ENCODE measurements around the gene MBP.

MBP gene

DNA sequence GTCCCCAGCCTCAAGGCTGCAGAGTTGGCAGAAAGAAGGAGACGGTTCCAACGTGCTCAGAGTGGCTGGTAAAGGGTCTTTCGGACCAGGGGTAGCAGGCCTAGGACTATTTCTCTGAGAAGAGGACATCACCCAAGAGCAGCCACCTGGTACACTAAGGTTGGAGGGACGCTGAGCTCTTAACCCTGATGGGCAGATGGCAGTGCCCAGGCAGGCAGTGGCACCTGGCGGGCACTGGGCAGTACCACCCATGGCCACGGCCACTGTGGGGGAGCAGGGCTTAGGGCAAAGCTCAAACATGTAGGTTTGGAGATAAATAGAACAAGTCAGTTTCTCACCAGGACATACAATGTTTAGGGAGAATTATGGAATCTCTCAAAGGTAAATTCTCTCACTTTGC lies 53.5 kb downstream of the MBP start:
- no peak for DNase-seq

DNA sequence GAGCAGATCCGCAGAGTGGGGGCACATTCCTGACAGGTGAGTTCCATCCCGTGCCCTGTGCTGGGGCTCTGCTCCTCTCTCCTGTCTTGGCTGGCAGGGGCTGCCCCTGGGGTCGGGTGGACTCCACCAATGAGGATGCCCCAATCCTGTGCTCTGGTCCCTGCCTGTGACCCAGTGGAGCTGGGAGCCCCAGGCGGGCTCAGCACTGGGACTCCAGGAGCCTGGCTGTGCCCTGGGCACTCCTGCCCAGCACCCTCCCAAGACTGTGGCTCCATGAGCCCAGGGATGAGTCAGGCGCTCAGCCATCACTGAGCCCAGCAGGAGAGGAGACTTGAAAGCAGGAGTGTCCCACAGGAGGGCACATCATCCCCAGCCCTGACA lies 53.9 kb downstream of the MBP start:
- no peak for DNase-seq

DNA sequence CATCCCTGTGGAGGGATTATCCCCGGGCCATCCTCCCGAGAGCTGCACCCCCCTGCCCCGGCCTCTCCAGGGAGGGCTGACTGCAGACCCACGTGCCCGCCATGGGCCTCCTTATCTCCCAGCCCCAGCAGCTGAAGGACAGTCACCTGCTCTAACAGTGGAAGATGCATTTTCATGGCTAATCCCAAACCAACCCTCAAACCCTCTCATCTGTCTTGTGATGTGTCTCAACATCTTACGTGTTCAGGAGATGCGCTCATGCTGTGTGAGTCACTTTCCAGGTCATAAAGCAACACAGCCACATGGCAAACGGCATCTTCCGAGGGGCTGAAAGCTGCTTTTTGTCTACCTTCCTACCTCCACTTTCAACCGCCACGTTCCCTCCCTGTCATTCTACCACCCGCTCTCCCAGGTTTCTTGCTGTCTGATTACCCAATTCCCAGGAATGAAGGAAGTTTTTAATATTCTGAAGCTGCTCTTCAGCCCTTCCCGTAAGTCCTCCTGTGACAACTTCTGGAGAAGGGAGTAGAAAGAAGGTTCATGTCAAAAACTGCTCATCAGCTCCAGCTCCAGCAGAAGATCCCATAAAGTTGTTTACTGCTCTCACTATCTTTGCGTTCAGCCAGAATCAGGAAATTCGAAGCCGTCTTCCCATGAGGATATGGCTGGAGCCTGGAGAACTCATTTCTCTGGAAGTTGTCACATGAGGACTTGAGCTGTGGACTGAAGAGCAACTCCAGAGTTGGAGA lies 54.5 kb downstream of the MBP start:
- no peak for DNase-seq

- no peak for DNase-seq
Observed at GRCh38 chr18:77077401-77077800, 55.2 kb downstream of the MBP start.

- DNase-seq = no peak
Observed at GRCh38 chr18:77076111-77076510, 56.5 kb downstream of the MBP start.

DNA sequence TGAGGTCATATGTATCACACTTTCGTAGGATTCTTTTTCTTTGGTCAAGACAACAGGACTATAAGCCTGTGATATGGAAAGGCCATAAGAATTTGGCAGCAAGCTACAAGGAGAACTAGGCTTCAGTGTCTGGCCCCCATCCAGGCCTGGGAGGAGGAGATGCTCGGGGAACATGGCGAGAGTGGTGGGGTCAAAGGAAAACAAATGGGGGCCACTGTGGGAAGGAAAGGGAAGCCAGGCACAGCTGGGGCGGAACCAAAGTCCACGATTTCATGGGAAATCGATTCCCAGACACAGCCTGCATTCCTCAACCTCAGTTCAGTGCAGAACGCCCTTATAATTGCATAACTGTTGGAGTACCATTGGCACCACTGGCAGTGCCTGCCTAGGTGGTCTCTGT lies 58.2 kb downstream of the MBP start:
- no peak for DNase-seq

DNA sequence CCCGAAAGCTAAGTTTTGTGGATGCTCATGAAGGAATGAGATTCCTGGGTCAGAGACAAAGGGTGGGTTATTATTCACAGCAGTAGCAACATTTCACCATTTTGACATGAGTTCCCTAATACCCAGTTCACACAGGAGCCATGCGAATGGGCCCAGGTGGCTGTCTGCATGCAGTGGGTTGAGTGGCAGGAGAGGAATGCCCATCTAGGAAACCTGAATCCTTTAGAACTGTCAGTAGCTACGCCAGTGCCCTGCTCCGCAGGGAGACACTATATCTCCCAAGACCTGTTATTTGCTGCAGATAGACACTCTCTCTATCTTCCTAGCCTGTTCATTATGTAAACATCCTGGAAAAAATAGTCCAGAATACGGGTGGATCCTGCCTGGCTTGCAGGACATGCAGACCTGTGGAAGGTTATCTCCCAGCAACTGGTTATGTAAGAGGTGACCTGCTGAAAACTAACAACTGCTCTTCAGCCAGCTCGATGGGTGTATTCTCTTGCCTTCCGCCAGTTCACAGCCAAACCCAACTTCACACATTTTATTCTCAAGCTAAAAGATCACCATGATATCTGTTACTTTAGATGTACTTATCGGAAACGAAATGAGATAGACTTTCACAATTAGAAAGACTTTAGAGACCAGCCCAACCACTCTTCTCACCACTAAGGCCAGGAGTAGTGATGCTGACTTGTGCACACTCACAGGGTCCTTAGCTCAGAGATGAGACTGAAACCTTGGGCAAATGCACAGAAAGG lies 59.1 kb downstream of the MBP start:
- DNase-seq = no peak

GRCh38 chr18:77072566-77072965 lies 60.0 kb downstream of the MBP start:
- no peak for DNase-seq

DNA sequence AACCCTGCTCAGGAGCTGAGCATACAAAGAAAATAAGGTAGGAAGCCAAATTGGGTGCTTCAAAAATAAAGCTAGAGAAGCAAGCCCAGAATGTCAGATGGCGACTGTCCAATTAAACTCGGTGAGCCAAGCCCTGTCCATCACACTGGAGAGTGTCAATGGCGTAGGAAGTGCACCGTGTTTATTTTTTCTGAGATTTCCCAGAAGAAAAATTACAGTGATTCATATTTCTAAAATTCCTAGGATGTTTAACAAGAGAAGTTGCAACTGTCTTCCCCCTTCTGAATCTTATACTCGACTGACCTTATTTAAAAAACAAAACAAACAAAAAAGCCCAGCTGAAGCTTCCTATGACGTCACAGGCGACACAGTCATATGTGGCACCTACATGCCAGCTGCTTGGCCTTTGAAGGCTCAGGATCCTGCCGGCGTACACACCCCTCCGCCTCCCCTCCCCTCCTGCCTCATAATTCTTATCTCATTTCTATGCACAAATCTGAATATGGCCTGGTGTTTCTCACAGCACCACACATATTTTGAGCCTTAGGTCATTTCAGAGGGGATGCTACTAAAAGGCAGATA lies 60.8 kb downstream of the MBP start:
- DNase-seq = peak; percentile 78

DNA sequence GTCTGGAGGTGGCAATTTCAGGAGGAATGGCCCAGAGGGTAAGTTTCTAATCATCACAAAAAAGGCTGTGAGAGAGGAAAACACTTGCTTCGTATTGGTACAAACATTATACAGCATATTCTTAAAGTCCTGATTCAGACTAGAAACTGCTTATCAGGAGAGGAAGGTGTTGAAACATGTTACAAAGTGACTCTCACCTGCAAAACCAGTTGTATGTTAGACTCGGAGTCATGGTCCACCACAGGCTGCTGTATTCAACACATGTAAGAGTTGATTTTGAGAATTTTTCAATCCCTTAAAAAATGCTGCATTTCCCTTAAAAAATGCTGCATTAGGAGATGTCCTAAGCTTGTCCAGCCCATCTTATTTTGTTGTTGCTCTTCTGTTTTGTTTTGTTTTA lies 61.5 kb downstream of the MBP start:
- DNase-seq = no peak

DNA sequence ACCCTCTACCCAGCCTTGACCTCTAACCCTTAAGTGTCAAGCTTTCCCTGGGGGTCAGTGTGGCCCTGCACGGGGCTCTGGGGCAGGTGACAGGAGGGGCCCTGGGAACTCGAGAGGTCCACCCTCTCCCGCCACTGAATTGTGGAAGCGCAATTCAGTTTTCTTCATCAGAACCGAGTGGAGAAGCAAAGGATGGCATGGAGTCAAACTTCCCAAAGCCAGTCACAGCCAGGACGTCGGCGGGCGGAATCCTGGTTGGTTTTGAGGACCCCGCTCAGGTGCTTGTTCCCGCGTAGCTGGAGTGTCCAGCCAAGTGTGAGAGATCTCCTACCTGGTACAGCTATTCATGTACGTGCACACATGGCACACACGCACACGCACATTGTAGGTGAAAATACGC lies 62.0 kb downstream of the MBP start:
- no peak for DNase-seq

- no peak for DNase-seq
Observed at GRCh38 chr18:77069931-77070330, 62.7 kb downstream of the MBP start.

- no peak for DNase-seq
Observed at GRCh38 chr18:77069482-77069881, 63.1 kb downstream of the MBP start.

DNA sequence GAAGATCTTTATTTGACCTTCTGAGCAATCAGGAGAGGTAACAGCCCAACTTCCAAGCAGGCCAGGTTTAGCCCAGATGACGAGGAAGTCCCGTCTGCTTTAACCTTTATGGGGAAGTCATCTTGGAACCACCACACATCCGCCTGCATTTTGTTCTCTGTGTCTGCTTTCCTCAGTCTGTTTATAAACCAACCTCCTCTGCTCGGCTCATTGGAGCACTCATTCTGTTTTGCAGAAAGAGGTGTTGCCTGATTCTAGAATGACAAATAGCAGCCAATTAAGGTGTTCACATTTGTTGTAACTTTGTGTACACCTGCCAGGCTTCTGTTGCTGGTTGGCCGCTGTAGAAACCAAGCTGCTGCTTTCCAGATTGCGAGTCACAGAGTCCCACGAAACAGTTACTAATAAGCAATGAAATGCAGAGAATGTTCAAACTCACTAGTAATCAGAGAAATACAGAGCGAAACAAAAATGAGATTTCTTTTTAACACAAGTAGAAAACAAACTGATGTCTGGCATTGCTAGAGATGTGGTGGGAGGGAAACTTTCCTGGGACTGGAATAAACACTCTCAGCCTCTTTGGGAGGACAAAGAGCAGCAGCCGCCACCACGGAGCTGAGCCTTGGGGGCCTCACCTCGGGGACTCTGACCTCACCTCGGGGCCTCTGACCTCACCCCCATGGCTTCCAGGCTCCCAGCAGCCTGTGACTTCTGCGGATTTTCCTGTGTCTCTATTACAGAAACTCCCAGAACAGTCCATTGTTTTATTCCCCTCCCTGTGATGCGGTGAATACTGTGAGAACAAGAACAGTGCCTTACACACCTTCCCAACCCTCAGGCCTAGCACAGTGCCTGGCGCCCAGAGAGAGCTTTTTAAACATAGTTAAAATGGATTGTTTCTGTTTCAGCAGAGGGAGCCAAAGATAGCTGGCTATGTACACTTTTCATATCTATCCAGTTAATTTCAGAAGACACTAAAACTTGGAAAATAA lies 64.0 kb downstream of the MBP start:
- DNase-seq = peak; percentile 46

- peak; percentile 86 for DNase-seq
Observed at GRCh38 chr18:77067291-77068061, 65.1 kb downstream of the MBP start.

DNA sequence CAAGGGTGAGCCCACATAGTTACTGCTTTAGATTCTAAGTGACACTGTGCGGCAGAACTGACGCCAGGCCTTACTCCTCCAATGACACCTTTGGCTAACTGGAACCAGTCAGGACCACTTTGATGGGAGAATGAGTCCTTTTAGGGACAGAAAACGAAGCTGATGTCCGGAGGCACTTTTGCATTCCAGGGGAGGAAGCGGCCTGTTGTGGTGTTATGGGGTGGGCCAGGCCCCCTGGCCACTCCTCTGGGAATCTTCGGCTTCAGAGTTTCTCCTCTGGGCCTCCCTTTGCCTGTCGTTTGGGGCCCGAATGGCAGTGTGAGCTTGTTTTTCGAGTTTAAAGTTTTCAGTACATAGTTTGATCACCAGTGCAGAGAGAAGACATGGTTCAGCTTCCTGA lies 65.9 kb downstream of the MBP start:
- no peak for DNase-seq

DNA sequence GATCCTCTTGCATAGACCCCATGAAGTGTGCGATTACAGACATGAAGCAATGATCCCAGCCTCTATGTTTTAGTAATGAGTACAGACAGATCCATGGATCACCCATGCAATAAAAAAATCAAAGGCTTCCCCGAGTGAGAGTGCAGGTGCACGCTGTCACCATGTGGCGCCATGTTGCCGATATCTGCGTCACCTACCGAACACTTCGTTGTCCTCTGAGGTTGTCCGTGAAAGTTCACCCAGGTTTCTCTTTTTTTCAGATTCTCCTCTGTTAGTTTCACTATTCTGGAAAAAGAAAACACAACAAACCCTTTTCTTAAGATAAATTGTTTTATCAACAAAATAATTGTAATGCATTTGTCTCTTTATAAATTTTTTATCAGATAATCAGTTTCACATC lies 66.5 kb downstream of the MBP start:
- DNase-seq = no peak

DNA sequence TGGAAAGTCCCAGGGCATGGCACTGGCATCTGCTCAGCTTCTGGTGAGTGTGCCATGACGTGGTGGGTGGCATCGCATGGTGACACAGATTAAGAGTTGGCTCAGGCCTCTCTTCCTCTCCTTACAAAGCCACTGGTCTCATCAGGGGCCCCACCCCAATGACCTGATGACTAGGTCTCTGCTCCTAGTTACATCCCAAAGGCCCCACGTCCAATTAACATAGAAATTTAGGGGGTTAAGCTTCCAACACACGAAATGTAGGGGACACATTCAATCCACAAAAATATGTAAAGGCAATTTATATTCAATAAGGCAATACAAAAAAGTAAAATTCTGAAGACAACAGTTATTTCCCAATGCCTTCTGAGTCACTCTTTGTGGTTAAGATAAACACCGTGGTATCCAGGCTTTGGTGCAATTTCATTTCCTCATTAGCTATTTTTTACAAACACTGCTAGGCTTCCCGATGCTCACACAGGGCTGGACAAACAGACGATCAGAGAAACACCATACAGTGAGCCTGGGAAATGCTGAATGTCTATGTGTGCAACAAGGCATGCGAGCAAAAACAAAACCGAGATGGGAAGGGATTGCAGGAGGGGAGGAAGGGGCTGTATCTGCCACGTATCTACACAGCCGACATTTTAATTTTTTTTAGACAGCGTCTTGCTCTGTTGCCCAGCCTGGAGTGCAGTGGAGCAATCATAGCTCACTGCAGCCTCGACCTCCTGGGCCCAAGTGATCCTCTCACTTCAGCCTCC lies 67.2 kb downstream of the MBP start:
- DNase-seq = peak; percentile 83

- peak; percentile 32 for DNase-seq
Observed at GRCh38 chr18:77063260-77063659, 69.3 kb downstream of the MBP start.

- peak; percentile 33 for DNase-seq
Observed at GRCh38 chr18:77062518-77063003, 70.0 kb downstream of the MBP start.

GRCh38 chr18:77061946-77062517 lies 70.6 kb downstream of the MBP start:
- no peak for DNase-seq

All from kidney glomerular epithelial cell (primary cell).